Endothelial cell of umbilical vein (primary cell): ENCODE data around the gene ETNK1. TPM values are rescaled to one million over a fixed set of nuclear protein-coding genes. Genes with fewer than 3 reads are reported as not detected.

Experiments
- BruUV-seq: library from RNA; stranded (reverse); fragments of 400-500 nt; replicated peaks from 2 replicates; lab custom pipeline; 2021; lab: Mats Ljungman, UMichigan
- CTCF ChIA-PET: fragments of 300-600, 350-600 bp; sonication (Branson Sonifier 250); formaldehyde crosslinking; loops from one replicate; lab custom pipeline; 2021; ENCODE audit warnings: antibody characterized with exemption, inconsistent platforms; lab: Charles Lee
- POLR2A ChIA-PET: fragments of 300-600, 350-600 bp; sonication (Branson Sonifier 250); formaldehyde crosslinking; loops from one replicate; lab custom pipeline; 2021; ENCODE audit warnings: antibody characterized with exemption, inconsistent platforms; lab: Charles Lee
- DNase-seq: peaks from one replicate; pipeline ENCODE4 v3.0.0-alpha.2; 2011; ENCODE audit warnings: low read depth, low spot score
- FAIRE-seq: peaks from 2 replicates; lab custom pipeline; 2011; peaks lifted over from hg19 to GRCh38; lab: Jason Lieb, UNC
- H2AFZ ChIP-seq: 2 replicates; pipeline ENCODE4 v1.6.0; 2012; ENCODE audit warnings: low read depth, low read length, control low read depth, inconsistent platforms
- H3K27ac ChIP-seq: 2 replicates; pipeline ENCODE4 v1.5.1; 2011; ENCODE audit warnings: low read depth, mild to moderate bottlenecking, control low read depth, low read length, moderate library complexity; ENCODE audit not compliant: insufficient read depth
- H3K27me3 ChIP-seq, 2 experiments: 2 replicates each; pipeline versions ENCODE4 v1.6.0 to v1.6.1; 2011; ENCODE audit warnings: low read length in 2 of 2, mixed read lengths in 1 of 2; ENCODE audit not compliant: control insufficient read depth in 2 of 2, insufficient read depth in 2 of 2
- H3K36me3 ChIP-seq, 2 experiments: 2 replicates in 1 of 2; 3 replicates in 1 of 2; pipeline ENCODE4 v1.5.1; 2011; ENCODE audit warnings: low read length in 2 of 2, mild to moderate bottlenecking in 1 of 2, moderate library complexity in 1 of 2; ENCODE audit not compliant: control insufficient read depth in 2 of 2, insufficient read depth in 2 of 2; ENCODE audit errors: extremely low read depth in 1 of 2
- H3K4me1 ChIP-seq: 3 replicates; pipeline ENCODE4 v1.5.1; 2011; ENCODE audit warnings: mild to moderate bottlenecking, low read length; ENCODE audit not compliant: control insufficient read depth, insufficient read depth; ENCODE audit errors: extremely low read depth
- H3K4me2 ChIP-seq: 2 replicates; pipeline ENCODE4 v1.6.1; 2011; ENCODE audit warnings: low read length, control low read depth, mixed read lengths; ENCODE audit not compliant: insufficient read depth
- H3K4me3 ChIP-seq, 3 experiments: fragments of 200-600 bp in 1 of 3; sonication (generic), shearing (Covaris generic) in 1 of 3; replicated peaks in 1 of 3; 2 replicates each; pipeline ENCODE4 v1.5.1; 2011 to 2016; ENCODE audit warnings: control low read depth in 3 of 3, low read length in 3 of 3, mild to moderate bottlenecking in 2 of 3, inconsistent platforms in 1 of 3, low read depth in 1 of 3, moderate library complexity in 1 of 3; ENCODE audit not compliant: insufficient read depth in 1 of 3
- H3K79me2 ChIP-seq: 2 replicates; pipeline ENCODE4 v1.6.0; 2012; ENCODE audit warnings: low read length, inconsistent platforms; ENCODE audit not compliant: control insufficient read depth, insufficient read depth
- H3K9ac ChIP-seq: replicated peaks from 2 replicates; pipeline ENCODE3; 2011; ENCODE audit warnings: low read length, control low read depth; ENCODE audit not compliant: insufficient read depth; ENCODE audit errors: extremely low read depth
- H3K9me1 ChIP-seq: replicated peaks from 3 replicates; pipeline ENCODE4 v1.6.0; 2011; ENCODE audit warnings: mild to moderate bottlenecking, low read length; ENCODE audit not compliant: control insufficient read depth, insufficient read depth; ENCODE audit errors: extremely low read depth
- H3K9me3 ChIP-seq: replicated peaks from 2 replicates; pipeline ENCODE4 v1.5.1; 2012; ENCODE audit warnings: low read length, inconsistent platforms; ENCODE audit not compliant: control insufficient read depth, insufficient read depth
- H4K20me1 ChIP-seq: replicated peaks from 2 replicates; pipeline ENCODE3; 2011; ENCODE audit warnings: mild to moderate bottlenecking, low read length; ENCODE audit not compliant: control insufficient read depth, insufficient read depth; ENCODE audit errors: extremely low read depth
- CTCF ChIP-seq, 2 donors: IDR thresholded peaks; 1 replicate in 1 of 2; 2 replicates in 1 of 2; pipeline ENCODE4 v1.5.1; 2011; ENCODE audit warnings: low read length in 2 of 2, mild to moderate bottlenecking in 2 of 2, moderate library complexity in 2 of 2, control low read depth in 1 of 2, inconsistent platforms in 1 of 2, low read depth in 1 of 2; ENCODE audit not compliant: insufficient read depth in 1 of 2; ENCODE audit errors: extremely low read depth in 1 of 2
- EZH2 ChIP-seq: IDR thresholded peaks from 2 replicates; pipeline ENCODE4 v1.6.1; 2012; ENCODE audit warnings: borderline replicate concordance, low read depth, mild to moderate bottlenecking, moderate library complexity, low read length, inconsistent platforms; ENCODE audit not compliant: severe bottlenecking
- FOS ChIP-seq: IDR thresholded peaks from 2 replicates; pipeline ENCODE4 v1.6.1; 2011; ENCODE audit warnings: mild to moderate bottlenecking, low read length, moderate library complexity, borderline replicate concordance; ENCODE audit not compliant: insufficient read depth
- GATA2 ChIP-seq: IDR thresholded peaks from 2 replicates; pipeline ENCODE4 v1.7.0; 2011; ENCODE audit warnings: low read depth, mild to moderate bottlenecking, moderate library complexity, mixed read lengths, low read length; ENCODE audit not compliant: insufficient read length, insufficient read depth
- JUN ChIP-seq: IDR thresholded peaks from 2 replicates; pipeline ENCODE4 v1.6.1; 2011; ENCODE audit warnings: borderline replicate concordance, low read depth; ENCODE audit not compliant: insufficient read length, insufficient read depth
- MAX ChIP-seq: IDR thresholded peaks from 2 replicates; pipeline ENCODE4 v1.6.1; 2011; ENCODE audit not compliant: insufficient read depth, insufficient read length
- MYC ChIP-seq: IDR thresholded peaks from one replicate; pipeline ENCODE4 v1.6.1; 2011; ENCODE audit warnings: mild to moderate bottlenecking, low read depth, low read length
- POLR2A ChIP-seq: IDR thresholded peaks from 2 replicates; pipeline ENCODE4 v1.6.1; 2012; ENCODE audit warnings: low read depth, mild to moderate bottlenecking, control low read depth, low read length
- POLR2AphosphoS5 ChIP-seq: IDR thresholded peaks from 2 replicates; pipeline ENCODE4 v1.6.1; 2012; ENCODE audit warnings: low read depth, mild to moderate bottlenecking, control low read depth, low read length, moderate library complexity; ENCODE audit not compliant: insufficient read depth
- dilution Hi-C: fragments of 300-500 bp; cut with MboI; formaldehyde crosslinking; loops from one replicate; pipeline ENCODE4 v1.15.0; 2019; ENCODE audit warnings: low sequenced_read_pairs; ENCODE audit not compliant: extremely low pct_ligation_motif_present
- intact Hi-C: fragments of 100-400 bp; cut with micrococcal nuclease; formaldehyde crosslinking; loops from one replicate; pipeline ENCODE4 v1.10.0; 2022
- polyA plus RNA-seq, 4 experiments: library from polyadenylated mRNA; depleted of rRNA in 3 of 4; stranded (reverse) in 3 of 4; unstranded in 1 of 4; fragments of >200 nt; gene quantifications; 2 replicates each; pipeline versions ENCODE4 v1.2.1 to v1.2.3, GENCODE V29; 2011 to 2012; ENCODE audit warnings: missing spikeins in 1 of 4
- total RNA-seq: library from RNA; stranded (reverse); gene quantifications from 2 replicates; pipeline ENCODE4 v1.2.3, GENCODE V29; 2021

The ETNK1 gene
- total and polyA plus RNA-seq, 2 donors (not counting 3 experiments of a cell fraction or from before 2014, with no cell fraction given), result 11.4 to 68.4 TPM

- Histone ChIP-seq H3K9me3 (no peaks in the 10 kb centered on the region), H2AFZ (no peak overlapping the region), H3K27ac (no peak overlapping the region), H4K20me1 (no peaks in the 10 kb centered on the region), H3K9me1 (no peaks in the 10 kb centered on the region), H3K79me2 (no peaks in the 10 kb centered on the region), H3K4me2 (no peak overlapping the region), H3K27me3 (no peaks in the 10 kb centered on the region), H3K36me3 (no peaks in the 10 kb centered on the region), H3K4me3 (no peak overlapping the region), H3K4me1 (no peaks in the 10 kb centered on the region), H3K9ac (no peak overlapping the region)
- no TSS peak for BruUV-seq
- dilution Hi-C loops, result no loop called here
- TF ChIP-seq GATA2 (no peak), CTCF (IDR thresholded peaks at IDR 0.05; ENCODE audit: extremely low read depth in 1 of 2, insufficient read depth in 1 of 2, low read depth in 1 of 2, low read length in 2 of 2) (no peak), MYC (no peak), POLR2AphosphoS5 (no peak), EZH2 (no peak), JUN (no peak), FOS (no peak), MAX (no peak), POLR2A (no peak)
- intact Hi-C loops, result no loop called here
- no peak for DNase-seq
- ChIA-PET CTCF (no interaction called here), POLR2A (no interaction called here)
- FAIRE-seq, result no peak
Observed at GRCh38 chr12:22600181-22600580, 24.8 kb upstream of the ETNK1 start.
